ENCODE results near the gene GAP43. TPM values are rescaled to one million over a fixed set of nuclear protein-coding genes. Genes with fewer than 3 reads are reported as not detected.

The GAP43 gene, protein sequence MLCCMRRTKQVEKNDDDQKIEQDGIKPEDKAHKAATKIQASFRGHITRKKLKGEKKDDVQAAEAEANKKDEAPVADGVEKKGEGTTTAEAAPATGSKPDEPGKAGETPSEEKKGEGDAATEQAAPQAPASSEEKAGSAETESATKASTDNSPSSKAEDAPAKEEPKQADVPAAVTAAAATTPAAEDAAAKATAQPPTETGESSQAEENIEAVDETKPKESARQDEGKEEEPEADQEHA
- total RNA-seq (1 to 10 TPM; 1.1 to 5.1 TPM), polyA plus RNA-seq (10 to 100 TPM; 17.5 to 40.9 TPM)
- long read RNA-seq, donor 1, result 0 reads
- long read RNA-seq, donor 2, result 0 reads

DNA sequence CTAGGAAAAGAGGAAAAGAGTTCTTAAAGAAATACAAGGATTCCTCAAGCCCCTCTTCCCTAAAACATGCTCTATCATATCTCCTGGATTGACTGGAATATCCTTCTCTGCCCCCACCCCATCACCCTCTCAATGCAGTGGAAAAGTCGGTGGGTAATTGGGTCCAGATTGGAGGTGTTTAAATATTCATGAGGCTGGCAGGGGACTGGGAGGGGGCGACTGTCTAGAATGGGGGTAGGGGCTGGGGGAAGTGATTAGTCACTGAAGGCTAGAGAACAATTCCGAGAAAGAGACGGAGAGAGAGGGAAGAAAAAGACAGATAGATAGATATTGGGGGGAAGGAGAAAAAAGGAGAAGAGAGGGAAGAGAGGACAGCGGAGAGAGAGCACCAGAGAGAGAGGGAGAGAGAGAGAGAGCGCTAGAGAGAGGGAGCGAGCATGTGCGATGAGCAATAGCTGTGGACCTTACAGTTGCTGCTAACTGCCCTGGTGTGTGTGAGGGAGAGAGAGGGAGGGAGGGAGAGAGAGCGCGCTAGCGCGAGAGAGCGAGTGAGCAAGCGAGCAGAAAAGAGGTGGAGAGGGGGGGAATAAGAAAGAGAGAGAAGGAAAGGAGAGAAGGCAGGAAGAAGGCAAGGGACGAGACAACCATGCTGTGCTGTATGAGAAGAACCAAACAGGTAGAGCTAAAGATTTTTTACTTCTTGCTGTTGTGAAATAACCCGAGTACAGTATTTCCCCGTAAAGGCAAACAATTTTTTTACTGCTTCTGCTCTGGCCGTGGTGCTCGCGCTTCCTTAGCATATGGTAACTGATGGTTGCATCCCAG is at the start of gene GAP43:
TSS of gene GAP43 (plus strand) at position 467 of the 825 bp plus-strand sequence. CDS start at position 647, 180 bp downstream.
- no peaks in the 10 kb centered on the region for H3K9me3 ChIP-seq (ENCODE audit: control insufficient read depth, low read length)
- ATAC-seq (ENCODE audit: low FRiP score), result peak; percentile 80
- no peaks in the 10 kb centered on the region for H3K4me1 ChIP-seq (ENCODE audit: control insufficient read depth in 1 of 2, insufficient read depth in 2 of 2, low read length in 2 of 2)
- no peak within 1 kb of the TSS for H3K27ac ChIP-seq (ENCODE audit: low read depth in 1 of 2, low read length in 2 of 2)
- H3K4me3 ChIP-seq (ENCODE audit: low read length in 2 of 2), result peak within 1 kb of the TSS; percentile 41 to 60
- intact Hi-C loops (cut with DNase I), result no loop called here
- no peaks in the 10 kb centered on the region for H3K27me3 ChIP-seq (ENCODE audit: control insufficient read depth in 1 of 2, insufficient read depth in 2 of 2, low read length in 1 of 2)
- WGBS, 2 donors, result 4% methylated on average over 20 of the region's 20 CpGs
- H3K36me3 ChIP-seq (ENCODE audit: control insufficient read depth in 1 of 2, insufficient read depth in 2 of 2, low read length in 1 of 2), result no peaks in the 10 kb centered on the region
- DNase-seq, result peak; percentile 66 to 82

DNA sequence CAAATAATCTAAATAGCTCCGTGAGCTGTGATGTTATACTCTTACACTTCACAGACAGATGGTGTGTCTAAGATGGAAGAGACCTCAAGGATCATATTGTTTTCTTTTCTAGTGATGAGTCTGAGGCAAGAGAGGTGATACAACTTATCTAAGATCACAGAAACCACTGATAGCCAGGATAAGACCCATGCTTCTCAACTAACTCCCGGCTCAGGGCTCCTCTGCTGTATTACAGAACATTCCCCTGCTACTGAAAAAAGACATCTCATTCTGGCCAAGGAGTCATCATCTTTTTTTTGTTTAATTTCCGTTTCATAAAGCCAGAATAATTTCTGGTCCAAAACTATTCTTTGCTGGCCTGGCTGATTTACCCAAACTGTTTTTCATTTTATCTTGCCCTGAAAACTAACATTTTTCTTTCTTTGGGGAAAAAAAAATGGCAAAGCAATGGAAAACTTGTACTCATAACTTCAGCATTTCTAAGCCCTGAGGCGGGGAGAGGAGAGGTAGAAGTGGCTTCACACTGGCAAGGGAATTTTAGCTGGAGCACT is 46.9 kb upstream of the GAP43 start:
- ATAC-seq (ENCODE audit: low FRiP score), result no peak
- Histone ChIP-seq H3K36me3 (ENCODE audit: control insufficient read depth in 1 of 2, insufficient read depth in 2 of 2, low read length in 1 of 2) (no peaks in the 10 kb centered on the region), H3K27ac (ENCODE audit: low read depth in 1 of 2, low read length in 2 of 2) (no peak overlapping the region), H3K4me1 (ENCODE audit: control insufficient read depth in 1 of 2, insufficient read depth in 2 of 2, low read length in 2 of 2) (peaks cover 0 to 3% of the 10 kb centered on the region in 2 donors), H3K9me3 (ENCODE audit: control insufficient read depth, low read length) (no peaks in the 10 kb centered on the region), H3K27me3 (ENCODE audit: control insufficient read depth in 1 of 2, insufficient read depth in 2 of 2, low read length in 1 of 2) (no peaks in the 10 kb centered on the region), H3K4me3 (ENCODE audit: low read length in 2 of 2) (no peak overlapping the region)
- WGBS, 2 donors, result 1 to 5% methylated on average over 4 of the region's 4 CpGs
- intact Hi-C loops (cut with DNase I), result no loop called here
- DNase-seq, result peak in 1 of 2 donors; percentile 40

DNA sequence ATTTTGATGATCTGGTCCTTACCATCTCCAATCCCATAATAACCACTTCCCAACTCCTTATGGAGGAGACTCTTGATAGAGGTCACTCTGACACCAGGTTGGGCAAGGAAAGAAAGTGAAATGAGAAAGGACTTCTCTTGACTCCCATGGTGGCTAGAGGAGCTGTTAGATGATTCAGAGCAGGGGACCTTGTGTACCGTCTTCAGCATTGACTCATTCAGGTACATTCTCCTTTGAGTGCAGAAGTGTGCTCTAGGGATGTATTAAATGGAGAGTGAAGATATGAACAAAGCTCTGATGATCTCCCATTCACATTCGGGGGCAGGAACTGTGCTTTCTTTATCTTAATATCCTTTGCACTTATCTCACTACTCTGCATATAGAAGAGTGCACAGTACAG is 46.3 kb upstream of the GAP43 start:
- H3K27ac ChIP-seq (ENCODE audit: low read depth in 1 of 2, low read length in 2 of 2), result no peak overlapping the region
- DNase-seq (no peak), ATAC-seq (ENCODE audit: low FRiP score) (no peak)
- no peaks in the 10 kb centered on the region for H3K36me3 ChIP-seq (ENCODE audit: control insufficient read depth in 1 of 2, insufficient read depth in 2 of 2, low read length in 1 of 2)
- 63 to 79% methylated on average over 2 of the region's 2 CpGs for WGBS, 2 donors
- no peak overlapping the region for H3K4me3 ChIP-seq (ENCODE audit: low read length in 2 of 2)
- H3K27me3 ChIP-seq (ENCODE audit: control insufficient read depth in 1 of 2, insufficient read depth in 2 of 2, low read length in 1 of 2), result no peaks in the 10 kb centered on the region
- no peaks in the 10 kb centered on the region for H3K9me3 ChIP-seq (ENCODE audit: control insufficient read depth, low read length)
- H3K4me1 ChIP-seq (ENCODE audit: control insufficient read depth in 1 of 2, insufficient read depth in 2 of 2, low read length in 2 of 2), result peaks cover 0 to 3% of the 10 kb centered on the region in 2 donors
- intact Hi-C loops (cut with DNase I), result no loop called here

DNA sequence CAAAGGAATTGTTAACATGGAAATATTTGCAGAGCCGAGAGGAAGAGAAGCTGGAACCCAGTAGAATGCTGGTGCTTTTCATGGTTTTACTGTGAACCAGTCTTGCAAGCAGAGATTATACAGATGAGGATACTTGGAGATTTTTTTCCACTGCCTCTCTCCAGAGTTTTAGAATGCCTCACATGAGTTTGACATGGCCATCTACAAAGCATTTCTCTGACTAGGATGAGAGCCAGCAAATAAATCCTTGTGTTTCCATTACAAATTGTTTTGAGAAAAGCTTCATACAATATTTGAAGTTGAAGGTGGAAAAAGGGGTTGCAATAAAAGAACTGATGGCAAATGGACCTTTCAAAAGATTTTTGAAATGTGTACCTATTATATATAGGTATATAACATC is 45.0 kb upstream of the GAP43 start:
- DNase-seq (no peak), ATAC-seq (ENCODE audit: low FRiP score) (no peak)
- Histone ChIP-seq H3K27ac (ENCODE audit: low read depth in 1 of 2, low read length in 2 of 2) (no peak overlapping the region), H3K4me3 (ENCODE audit: low read length in 2 of 2) (no peak overlapping the region), H3K27me3 (ENCODE audit: control insufficient read depth in 1 of 2, insufficient read depth in 2 of 2, low read length in 1 of 2) (no peaks in the 10 kb centered on the region), H3K4me1 (ENCODE audit: control insufficient read depth in 1 of 2, insufficient read depth in 2 of 2, low read length in 2 of 2) (peaks cover 0 to 3% of the 10 kb centered on the region in 2 donors), H3K36me3 (ENCODE audit: control insufficient read depth in 1 of 2, insufficient read depth in 2 of 2, low read length in 1 of 2) (no peaks in the 10 kb centered on the region), H3K9me3 (ENCODE audit: control insufficient read depth, low read length) (no peaks in the 10 kb centered on the region)
- 87 to 91% methylated on average over 1 of the region's 1 CpG for WGBS, 2 donors
- intact Hi-C loops (cut with DNase I), result no loop called here

DNA sequence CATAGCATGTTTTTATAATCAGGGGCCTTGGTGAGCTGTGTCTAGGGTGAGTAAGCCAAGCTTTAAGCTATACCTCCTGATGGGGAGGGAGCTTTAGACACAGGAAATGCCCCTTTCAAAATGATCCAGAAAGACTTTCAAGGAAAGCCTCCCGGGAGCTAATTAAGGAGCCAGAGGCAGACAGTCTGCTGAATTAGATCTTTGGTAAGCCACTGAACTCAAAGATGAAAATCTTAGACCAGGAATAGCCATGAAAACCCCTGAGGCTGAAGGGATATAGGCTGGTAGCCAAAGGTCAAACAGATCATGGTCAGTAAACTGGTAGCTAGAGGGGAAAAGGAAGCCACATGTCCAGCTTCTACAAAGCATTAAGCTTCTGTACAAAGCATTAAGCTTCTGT is 42.7 kb upstream of the GAP43 start:
- no peaks in the 10 kb centered on the region for H3K36me3 ChIP-seq (ENCODE audit: control insufficient read depth in 1 of 2, insufficient read depth in 2 of 2, low read length in 1 of 2)
- no peak overlapping the region for H3K4me3 ChIP-seq (ENCODE audit: low read length in 2 of 2)
- intact Hi-C loops (cut with DNase I), result no loop called here
- WGBS, 2 donors, result 74 to 84% methylated on average over 1 of the region's 1 CpG
- H3K27me3 ChIP-seq (ENCODE audit: control insufficient read depth in 1 of 2, insufficient read depth in 2 of 2, low read length in 1 of 2), result no peaks in the 10 kb centered on the region
- no peak for ATAC-seq (ENCODE audit: low FRiP score)
- no peak overlapping the region for H3K27ac ChIP-seq (ENCODE audit: low read depth in 1 of 2, low read length in 2 of 2)
- no peaks in the 10 kb centered on the region for H3K9me3 ChIP-seq (ENCODE audit: control insufficient read depth, low read length)
- DNase-seq, result no peak
- peaks cover 0 to 3% of the 10 kb centered on the region in 2 donors for H3K4me1 ChIP-seq (ENCODE audit: control insufficient read depth in 1 of 2, insufficient read depth in 2 of 2, low read length in 2 of 2)

DNA sequence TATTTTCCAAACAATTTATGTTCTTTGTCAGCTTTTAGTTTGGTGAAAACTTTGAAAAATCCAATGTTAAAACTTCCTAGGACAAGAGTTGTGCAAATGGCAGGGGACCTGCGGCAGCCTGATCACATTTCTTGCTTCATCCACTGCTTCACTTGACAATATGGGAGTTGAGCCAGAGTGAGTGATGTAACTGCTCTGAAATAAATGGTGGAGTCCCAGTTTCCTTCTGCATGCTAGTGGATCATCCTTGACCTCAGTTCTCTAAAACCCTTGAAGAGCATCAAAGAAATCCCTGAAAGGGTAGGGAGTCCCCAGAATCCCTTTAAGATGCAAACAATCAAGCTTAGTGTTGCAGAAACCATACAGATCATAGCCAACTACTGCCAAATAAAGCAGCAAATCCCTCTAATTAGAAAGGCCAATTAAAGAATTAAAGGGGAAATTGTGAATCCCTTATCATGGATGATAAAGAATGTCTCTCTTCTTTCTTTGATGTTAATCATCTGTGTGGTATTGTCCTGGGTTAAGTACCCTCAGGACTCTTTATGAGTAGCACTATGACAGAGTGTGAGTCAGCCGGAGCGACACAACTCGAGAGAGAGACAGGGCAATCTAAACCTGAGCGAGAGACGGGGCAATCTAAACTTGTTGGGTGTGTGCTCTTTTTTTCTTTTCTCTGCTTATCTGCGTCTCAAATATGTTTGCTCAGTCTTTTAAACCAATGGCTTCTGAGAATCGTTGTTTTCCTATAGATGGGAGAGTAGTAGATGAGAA is 41.8 kb upstream of the GAP43 start:
- Histone ChIP-seq H3K27ac (ENCODE audit: low read depth in 1 of 2, low read length in 2 of 2) (no peak overlapping the region), H3K4me1 (ENCODE audit: control insufficient read depth in 1 of 2, insufficient read depth in 2 of 2, low read length in 2 of 2) (peaks cover 0 to 3% of the 10 kb centered on the region in 2 donors), H3K9me3 (ENCODE audit: control insufficient read depth, low read length) (no peaks in the 10 kb centered on the region), H3K4me3 (ENCODE audit: low read length in 2 of 2) (no peak overlapping the region), H3K27me3 (ENCODE audit: control insufficient read depth in 1 of 2, insufficient read depth in 2 of 2, low read length in 1 of 2) (no peaks in the 10 kb centered on the region), H3K36me3 (ENCODE audit: control insufficient read depth in 1 of 2, insufficient read depth in 2 of 2, low read length in 1 of 2) (no peaks in the 10 kb centered on the region)
- no peak for DNase-seq
- ATAC-seq (ENCODE audit: low FRiP score), result no peak
- WGBS, 2 donors, result 94% methylated on average over 8 of the region's 8 CpGs
- intact Hi-C loops (cut with DNase I), result no loop called here

DNA sequence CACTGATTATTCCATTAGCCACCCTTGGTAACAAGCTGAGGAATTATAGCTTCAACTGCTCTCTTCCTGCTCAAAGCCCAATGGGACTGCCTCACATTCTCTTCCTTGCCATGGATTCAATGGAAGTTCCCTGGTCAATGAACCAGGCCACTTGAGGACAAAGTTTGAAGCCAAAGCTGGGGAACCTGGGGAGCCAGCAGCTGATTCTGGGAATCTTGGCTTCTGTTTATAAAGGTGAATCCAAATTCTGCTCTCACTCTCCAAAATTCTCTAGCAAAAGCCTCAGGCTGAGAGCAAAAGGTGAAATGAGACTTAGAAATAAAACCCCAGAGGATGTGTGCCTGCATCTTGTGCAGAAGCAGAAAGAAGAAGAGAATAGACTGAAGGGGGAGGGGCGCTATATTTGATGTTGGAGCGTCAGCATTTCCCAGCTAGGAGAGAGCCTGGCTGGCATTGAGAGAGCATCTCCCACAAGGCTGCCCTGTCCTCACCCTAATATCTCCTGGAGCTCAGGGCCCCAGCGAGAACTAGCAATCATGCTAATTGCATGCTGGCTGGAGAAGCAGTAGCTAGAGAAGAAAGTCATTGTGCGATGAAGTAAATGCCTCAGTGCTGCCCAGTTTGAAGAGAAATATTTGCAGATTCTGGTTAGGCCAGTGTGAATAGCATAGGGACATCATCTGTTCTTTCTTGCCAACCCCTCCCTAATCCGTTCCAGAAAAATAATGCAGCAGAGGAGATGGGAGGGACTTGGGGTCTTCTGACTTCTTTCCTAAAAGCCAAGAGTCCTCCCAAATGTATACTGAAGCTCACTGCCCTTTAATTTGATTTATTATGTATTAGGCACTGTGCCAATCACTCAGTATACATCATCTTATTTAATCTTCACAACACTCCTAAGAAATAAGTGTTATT is 34.9 kb upstream of the GAP43 start:
- Histone ChIP-seq H3K27me3 (ENCODE audit: control insufficient read depth in 1 of 2, insufficient read depth in 2 of 2, low read length in 1 of 2) (no peaks in the 10 kb centered on the region), H3K9me3 (ENCODE audit: control insufficient read depth, low read length) (no peaks in the 10 kb centered on the region), H3K27ac (ENCODE audit: low read depth in 1 of 2, low read length in 2 of 2) (no peak overlapping the region), H3K4me3 (ENCODE audit: low read length in 2 of 2) (no peak overlapping the region), H3K36me3 (ENCODE audit: control insufficient read depth in 1 of 2, insufficient read depth in 2 of 2, low read length in 1 of 2) (no peaks in the 10 kb centered on the region), H3K4me1 (ENCODE audit: control insufficient read depth in 1 of 2, insufficient read depth in 2 of 2, low read length in 2 of 2) (no peaks in the 10 kb centered on the region)
- DNase-seq (no peak), ATAC-seq (ENCODE audit: low FRiP score) (no peak)
- 92 to 95% methylated on average over 5 of the region's 5 CpGs for WGBS, 2 donors
- intact Hi-C loops (cut with DNase I), result no loop called here

DNA sequence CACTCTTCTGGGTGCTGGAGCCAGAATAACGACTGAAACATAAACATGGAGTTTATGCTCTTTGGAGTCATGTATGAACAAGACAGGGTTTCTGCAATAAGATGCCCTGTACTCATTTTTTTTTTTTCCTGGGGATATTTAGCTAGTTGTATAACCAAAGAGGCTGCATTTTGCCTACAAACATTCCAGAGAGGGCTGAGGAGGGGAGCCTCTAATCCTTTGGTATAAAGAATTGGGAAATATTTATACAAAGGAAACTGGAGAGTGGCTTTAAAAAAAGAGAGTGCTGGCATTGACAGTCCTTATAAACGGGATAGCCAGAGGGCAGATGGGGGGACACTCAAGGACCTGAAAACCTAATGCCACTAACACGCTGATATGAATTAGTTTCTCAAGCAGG is 32.4 kb upstream of the GAP43 start:
- no peak for ATAC-seq (ENCODE audit: low FRiP score)
- DNase-seq, result no peak
- Histone ChIP-seq H3K27me3 (ENCODE audit: control insufficient read depth in 1 of 2, insufficient read depth in 2 of 2, low read length in 1 of 2) (no peaks in the 10 kb centered on the region), H3K36me3 (ENCODE audit: control insufficient read depth in 1 of 2, insufficient read depth in 2 of 2, low read length in 1 of 2) (no peaks in the 10 kb centered on the region), H3K9me3 (ENCODE audit: control insufficient read depth, low read length) (no peaks in the 10 kb centered on the region), H3K27ac (ENCODE audit: low read depth in 1 of 2, low read length in 2 of 2) (no peak overlapping the region), H3K4me1 (ENCODE audit: control insufficient read depth in 1 of 2, insufficient read depth in 2 of 2, low read length in 2 of 2) (no peaks in the 10 kb centered on the region), H3K4me3 (ENCODE audit: low read length in 2 of 2) (no peak overlapping the region)
- intact Hi-C loops (cut with DNase I), result no loop called here
- 63 to 70% methylated on average over 3 of the region's 3 CpGs for WGBS, 2 donors

All from aorta (tissue), 5 donors.